COLO829 (cell line): Measurements from ENCODE around the gene PPP2R3B.

ENCODE experiments used
- DNase-seq: peaks from one replicate; pipeline ENCODE4 v3.0.0; 2012; ENCODE audit warnings: low spot score

Gene PPP2R3B

DNA sequence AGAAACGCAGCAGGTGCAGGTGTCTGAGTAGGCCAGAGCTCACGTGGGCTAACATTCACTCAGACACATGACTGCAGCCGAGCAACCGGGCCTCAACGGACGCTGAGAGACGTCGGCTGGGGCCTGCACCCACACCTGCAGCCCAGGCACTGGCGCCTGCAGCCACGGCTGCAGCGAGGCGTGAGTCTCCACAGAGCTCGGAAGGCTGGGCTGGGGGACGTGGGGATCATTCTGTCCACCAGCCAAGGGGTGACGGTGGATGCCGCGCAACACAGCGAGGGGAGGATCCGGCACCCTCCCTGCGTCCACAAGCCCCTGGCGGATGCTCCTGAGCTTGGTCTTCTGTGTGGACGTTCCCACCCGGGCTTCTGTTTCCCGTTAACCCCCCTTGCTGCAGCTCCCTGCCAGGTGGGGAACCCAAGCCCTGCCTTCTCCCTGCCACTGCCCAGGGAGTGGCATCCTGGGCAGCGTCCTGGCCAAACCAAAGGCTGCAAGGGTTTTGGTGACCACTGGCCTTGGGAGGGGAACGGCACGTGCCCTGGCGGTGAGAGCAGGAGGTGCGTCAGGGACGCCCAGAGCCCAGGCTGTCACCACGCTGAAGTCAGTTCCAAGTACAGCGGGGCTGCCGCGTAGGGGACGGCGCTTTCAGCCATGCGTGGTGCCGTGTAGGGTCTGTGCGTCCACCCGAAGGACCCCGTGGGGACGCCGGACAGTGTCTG is 16.3 kb downstream of the PPP2R3B start:
- no peak for DNase-seq

DNA sequence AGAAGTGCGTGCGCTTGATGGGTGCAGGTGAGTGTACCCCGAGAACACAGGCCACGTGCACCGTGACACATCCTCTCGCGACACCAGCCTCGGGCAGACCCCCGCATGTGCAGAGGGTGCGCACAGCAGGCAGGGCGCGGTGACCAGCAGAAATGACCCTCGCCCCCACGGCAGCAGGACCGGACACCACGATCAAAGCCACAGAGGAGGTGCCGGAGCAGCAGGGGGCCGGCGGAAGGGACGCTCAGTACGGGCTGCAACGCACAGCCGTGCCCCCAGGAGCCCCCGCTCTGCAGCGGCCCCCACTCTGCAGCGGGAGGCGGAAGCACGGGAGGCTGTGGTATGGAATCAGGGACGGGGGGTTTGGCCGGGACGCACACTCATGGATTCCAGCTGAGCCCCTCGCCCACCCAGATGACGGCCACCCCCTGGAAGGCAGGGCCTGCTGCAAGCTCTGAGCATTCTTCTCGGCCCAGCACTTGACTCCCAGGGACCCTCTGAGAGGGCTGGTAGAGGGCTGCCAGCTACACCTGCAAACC is 17.1 kb downstream of the PPP2R3B start:
- no peak for DNase-seq

DNA sequence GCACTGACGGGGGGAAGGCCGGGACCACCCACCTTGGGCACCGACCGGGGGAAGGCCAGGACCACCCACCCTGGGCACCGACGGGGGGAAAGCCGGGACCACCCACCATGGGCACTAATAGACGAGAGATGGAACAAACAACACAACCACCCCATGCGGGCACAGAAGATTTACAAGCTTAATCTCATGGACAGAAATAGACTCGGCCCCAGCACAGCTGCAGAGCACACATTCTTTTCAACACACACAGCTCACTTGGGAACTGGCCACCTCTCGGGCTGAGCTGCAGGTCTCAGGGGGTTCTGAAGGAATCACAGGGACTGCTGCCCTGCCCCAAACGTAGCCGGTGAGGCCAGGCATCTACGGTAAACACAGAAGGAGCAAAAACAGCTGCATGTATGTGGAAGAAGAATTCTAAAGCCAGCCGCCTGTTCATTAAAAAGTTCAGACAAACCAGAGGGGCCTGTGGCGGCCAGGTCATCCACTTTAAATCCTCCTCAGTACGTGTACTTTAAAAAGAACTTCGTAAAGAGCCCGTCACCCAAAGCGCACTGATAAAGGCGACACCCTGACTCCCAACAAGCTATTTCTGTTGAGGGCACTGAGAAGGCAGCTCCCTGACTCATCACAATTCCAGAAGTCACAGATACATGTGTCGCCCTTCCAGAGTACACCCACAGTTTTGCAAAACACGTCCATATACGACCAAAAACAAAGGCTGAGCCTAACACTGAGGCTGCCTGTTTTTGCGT is 17.7 kb downstream of the PPP2R3B start:
- DNase-seq: no peak

GRCh38 chrX:367866-368265 is 18.8 kb downstream of the PPP2R3B start:
- DNase-seq: no peak

GRCh38 chrX:367349-367748 is 19.4 kb downstream of the PPP2R3B start:
- no peak for DNase-seq

- DNase-seq: no peak
These were observed 22.9 kb downstream of the PPP2R3B start for GRCh38 chrX:363621-364375.

DNA sequence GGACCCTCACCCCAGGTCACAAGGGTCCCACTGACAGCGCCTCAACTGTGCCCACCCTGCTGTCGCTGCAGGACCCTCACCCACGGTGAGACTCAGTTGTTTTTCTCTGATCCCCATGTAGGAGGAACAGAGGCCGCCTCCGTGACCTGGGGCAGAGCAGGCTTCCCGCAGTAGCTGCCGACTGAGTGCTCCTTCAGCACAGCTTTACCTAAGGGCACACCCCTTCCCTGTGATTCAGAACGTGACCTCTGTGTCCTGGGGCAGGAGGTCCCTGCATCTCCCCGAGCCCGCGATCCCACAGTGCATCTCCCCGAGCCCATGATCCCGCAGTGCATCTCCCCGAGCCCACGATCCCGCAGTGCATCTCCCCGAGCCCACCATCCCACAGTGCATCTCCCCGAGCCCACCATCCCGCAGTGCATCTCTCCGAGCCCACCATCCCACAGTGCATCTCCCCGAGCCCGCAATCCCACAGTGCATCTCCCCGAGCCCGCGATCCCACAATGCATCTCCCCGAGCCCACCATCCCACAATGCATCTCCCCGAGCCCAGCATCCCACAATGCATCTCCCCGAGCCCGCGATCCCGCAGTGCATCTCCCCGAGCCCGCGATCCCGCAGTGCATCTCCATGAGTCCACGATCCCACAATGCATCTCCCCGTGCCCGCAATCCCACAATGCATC is 23.6 kb downstream of the PPP2R3B start:
- no peak for DNase-seq

DNA sequence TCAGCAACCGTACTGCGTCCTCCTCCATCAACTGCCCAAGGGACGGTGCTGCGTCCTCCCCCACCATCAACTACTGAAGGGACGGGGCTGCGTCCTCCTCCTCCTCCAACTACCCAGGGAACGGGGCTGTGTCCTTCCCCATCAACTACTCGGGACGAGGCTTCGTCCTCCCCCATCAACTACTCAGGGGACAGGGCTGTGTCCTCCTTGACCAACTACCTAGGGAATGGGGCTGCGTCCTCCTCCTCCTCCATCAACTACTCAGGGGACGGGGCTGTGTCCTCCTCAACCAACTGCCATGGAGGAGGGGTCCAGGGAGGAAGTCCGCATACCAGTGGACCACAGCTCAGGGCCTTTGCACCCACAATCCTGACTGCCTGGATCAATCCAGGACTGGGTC is 24.4 kb downstream of the PPP2R3B start:
- DNase-seq: no peak

GRCh38 chrX:361231-362145 is 25.2 kb downstream of the PPP2R3B start:
- no peak for DNase-seq

GRCh38 chrX:360496-361150 is 26.1 kb downstream of the PPP2R3B start:
- no peak for DNase-seq

DNA sequence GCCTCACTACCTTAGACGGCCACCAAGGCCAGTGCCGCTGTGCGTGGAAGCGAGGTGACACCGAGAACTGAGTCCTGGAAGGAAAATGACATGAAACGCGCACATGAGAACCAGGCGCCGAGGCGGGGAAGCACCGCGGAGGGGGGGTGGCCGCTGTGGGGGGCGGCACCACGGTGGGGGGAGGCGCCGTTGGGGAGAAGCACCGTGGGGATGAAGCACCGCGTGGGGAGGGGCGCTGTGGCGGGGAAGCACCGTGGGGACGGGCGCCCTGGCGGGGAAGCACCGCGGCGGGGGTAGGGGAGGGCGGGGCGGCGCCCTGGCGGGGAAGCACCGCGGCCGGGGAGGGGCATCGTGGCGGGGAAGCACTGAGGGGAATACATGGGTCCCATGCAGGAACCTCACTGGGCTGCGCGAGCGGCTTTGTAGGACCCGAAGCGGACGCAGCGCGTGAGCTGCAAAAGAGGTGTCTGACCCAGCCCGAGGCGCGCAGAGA is 28.0 kb downstream of the PPP2R3B start:
- DNase-seq: no peak

DNA sequence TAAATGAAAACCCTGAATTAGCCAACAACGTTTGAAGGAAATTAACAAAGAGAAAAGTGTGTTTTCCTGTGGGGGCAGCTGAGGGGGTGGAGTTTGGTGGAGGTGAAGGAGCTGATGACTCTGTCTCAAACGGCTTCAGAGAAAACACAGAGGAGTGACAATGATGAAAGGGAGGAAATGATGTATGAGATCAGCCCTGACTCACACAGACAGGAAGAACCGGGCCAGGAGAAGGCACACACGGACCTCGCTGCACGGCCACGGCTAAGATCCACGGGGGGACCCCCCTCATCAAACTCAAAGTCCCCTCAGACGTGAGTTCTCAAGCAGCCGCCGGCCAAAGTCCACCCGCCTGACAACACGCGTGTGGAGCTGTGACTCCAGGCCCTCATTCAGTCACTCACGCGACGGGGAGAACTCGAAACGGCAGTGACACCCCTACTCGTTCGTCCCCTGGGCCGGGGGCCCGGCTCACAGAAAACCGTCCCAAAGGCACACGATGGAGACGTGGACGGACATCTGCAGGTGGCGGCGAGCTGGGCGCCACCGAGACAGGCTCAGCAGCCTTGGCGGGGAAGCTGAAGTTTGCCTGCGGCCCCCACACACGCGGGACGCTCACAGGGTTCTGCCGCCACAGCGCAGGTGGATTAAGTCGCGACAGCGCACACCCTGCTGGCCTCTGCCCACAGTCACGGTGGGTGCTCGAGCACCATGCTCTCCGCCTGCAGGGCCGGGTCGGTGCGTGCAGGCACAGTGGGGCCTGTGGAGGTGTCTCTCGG is 28.8 kb downstream of the PPP2R3B start:
- DNase-seq: no peak

DNA sequence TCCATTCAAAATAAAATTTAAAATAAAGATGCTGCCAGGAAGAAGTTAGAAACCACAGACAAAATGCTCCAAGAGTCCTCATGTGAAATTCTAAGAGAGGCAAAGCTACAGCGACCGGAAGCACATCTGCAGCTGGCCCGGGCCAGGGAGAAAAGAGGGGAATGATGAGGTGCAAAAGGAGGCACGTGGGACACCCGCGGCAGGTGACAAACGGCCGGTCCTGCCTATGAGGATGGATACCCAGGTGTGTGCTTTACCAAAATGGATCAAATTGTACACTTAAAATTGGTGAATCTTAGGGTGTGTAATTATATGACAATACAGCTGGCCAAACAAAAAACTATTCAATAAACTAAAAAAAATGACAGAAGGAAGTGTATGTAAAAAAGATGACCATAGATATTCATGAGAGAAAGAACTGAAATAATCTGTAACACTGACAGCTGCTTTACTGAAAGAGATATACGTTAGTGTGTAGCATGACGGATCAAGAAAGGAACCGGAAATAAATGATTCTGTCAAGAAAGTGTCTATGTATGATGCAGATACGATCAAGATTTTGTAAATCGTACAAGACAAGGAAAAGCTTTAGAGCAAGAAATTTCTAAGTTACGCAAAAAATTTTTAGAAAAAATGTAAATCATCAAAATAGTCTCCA is 29.5 kb downstream of the PPP2R3B start:
- no peak for DNase-seq

DNA sequence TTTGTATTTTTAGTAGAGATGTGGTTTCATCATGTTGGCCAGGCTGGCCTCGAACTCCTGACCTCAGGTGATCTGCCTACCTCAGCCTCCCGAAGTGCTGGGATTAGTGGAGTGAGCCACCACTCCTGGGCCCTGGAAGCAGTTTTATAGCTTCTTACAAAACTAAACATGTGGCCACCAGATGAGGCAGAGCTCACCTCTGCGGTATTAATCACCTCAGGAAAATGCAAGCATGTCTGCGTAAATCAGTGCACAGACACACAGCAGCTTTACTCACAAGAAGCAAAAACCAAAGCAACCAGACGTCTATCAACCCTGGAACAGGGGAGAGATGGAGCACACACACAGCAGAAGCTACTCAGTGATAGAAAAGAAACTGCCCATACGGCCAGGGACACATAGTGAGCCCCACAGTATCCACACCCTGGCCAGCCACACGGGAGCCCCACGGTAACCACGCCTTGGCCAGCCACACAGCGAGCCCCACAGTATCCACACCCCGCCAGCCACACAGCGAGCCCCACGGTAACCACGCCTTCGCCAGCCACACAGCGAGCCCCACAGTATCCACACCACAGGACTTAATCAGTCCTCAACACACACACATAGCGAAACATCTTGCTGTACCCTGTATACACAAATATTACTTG is 30.2 kb downstream of the PPP2R3B start:
- no peak for DNase-seq

DNA sequence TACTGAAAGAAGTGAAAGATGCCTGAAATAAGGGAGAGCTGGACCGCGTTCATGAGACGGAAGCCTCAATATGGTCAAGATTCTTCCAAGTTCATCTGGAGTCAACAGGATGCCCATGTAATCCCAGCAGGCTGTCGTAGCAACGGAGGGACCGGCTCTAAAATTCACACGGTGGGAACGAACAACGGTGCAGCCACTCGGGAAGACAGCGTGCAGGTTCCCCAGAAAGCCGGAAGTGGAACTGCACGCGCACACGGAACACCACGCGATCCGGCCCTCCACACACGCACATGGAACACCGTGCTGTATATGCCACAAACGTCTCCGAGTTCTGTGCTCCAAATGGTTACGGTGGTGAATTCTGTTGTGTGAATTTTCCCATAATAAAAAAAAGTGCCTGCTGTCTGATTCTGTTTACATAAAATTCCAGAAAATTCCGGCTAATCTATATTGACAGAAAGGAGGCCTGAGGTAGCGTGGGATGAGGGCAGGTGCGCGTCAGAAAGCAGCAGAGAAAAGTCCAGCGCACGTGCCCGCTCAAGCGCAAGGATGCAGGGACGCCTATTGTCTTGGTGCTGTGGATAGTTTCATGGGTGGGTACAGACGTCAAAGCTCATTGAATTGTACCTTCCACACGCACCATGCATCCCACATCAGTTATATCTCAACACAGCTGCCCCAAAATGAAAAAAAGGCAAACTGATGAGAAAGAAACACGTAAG is 31.2 kb downstream of the PPP2R3B start:
- DNase-seq: no peak

- DNase-seq: no peak
These were observed 32.9 kb downstream of the PPP2R3B start for GRCh38 chrX:353566-354535.
